GM23338 (cell line): Measurements from ENCODE around the gene MRPL27.

Source experiments
- CREB1 ChIP-seq: fragments of 250-450 bp; sonication (Bioruptor Pico); IDR thresholded peaks from 2 replicates; pipeline ENCODE4 v1.5.0; 2020; ENCODE audit warnings: low read depth, mild to moderate bottlenecking, moderate library complexity
- ETS1 ChIP-seq: IDR thresholded peaks from 2 replicates; pipeline ENCODE4 v1.6.1; 2016; ENCODE audit warnings: antibody characterized with exemption
- EZH2 ChIP-seq: fragments of 200-600 bp; sonication (generic); IDR thresholded peaks from one replicate; pipeline ENCODE4 v1.8.0; 2017; ENCODE audit warnings: antibody characterized with exemption, mild to moderate bottlenecking, low read depth; ENCODE audit not compliant: unreplicated experiment
- EZH2phosphoT487 ChIP-seq: fragments of 200-600 bp; sonication (generic); IDR thresholded peaks from one replicate; pipeline ENCODE4 v1.8.1; 2018; ENCODE audit warnings: antibody characterized with exemption; ENCODE audit not compliant: unreplicated experiment
- JUNB ChIP-seq: IDR thresholded peaks from one replicate; pipeline ENCODE4 v1.6.1; 2016; ENCODE audit warnings: antibody characterized with exemption; ENCODE audit not compliant: unreplicated experiment
- NANOG ChIP-seq: IDR thresholded peaks from 2 replicates; pipeline ENCODE4 v1.6.1; 2016; ENCODE audit warnings: antibody characterized with exemption, borderline replicate concordance
- POLR2AphosphoS5 ChIP-seq: IDR thresholded peaks from 2 replicates; pipeline ENCODE4 v1.6.1; 2016; ENCODE audit warnings: antibody characterized with exemption, low read depth
- ZNF114 ChIP-seq: fragments of 250-450 bp; sonication (Bioruptor Pico); IDR thresholded peaks from 2 replicates; pipeline ENCODE4 v1.5.0; 2020; ENCODE audit warnings: mild to moderate bottlenecking, moderate library complexity
- ZNF462 ChIP-seq: fragments of 250-450 bp; sonication (Bioruptor Pico); IDR thresholded peaks from 2 replicates; pipeline ENCODE4 v1.5.0; 2020; ENCODE audit warnings: mild to moderate bottlenecking, moderate library complexity
- TF ChIP-seq, protein P1 (sequence below): IDR thresholded peaks from one replicate; pipeline ENCODE4 v1.6.1; 2018; ENCODE audit warnings: antibody characterized with exemption; ENCODE audit not compliant: unreplicated experiment
- TF ChIP-seq, protein P2 (sequence below), 2 experiments: fragments of 200-600 bp in 1 of 2; sonication (generic) in 1 of 2; conservative IDR thresholded peaks; 2 replicates each; pipeline versions ENCODE4 v1.5.1 to v1.6.1; 2016 to 2017; ENCODE audit warnings: antibody characterized with exemption in 2 of 2, low read depth in 2 of 2, mild to moderate bottlenecking in 2 of 2, moderate library complexity in 1 of 2

- TF ChIP-seq, protein P1, sequence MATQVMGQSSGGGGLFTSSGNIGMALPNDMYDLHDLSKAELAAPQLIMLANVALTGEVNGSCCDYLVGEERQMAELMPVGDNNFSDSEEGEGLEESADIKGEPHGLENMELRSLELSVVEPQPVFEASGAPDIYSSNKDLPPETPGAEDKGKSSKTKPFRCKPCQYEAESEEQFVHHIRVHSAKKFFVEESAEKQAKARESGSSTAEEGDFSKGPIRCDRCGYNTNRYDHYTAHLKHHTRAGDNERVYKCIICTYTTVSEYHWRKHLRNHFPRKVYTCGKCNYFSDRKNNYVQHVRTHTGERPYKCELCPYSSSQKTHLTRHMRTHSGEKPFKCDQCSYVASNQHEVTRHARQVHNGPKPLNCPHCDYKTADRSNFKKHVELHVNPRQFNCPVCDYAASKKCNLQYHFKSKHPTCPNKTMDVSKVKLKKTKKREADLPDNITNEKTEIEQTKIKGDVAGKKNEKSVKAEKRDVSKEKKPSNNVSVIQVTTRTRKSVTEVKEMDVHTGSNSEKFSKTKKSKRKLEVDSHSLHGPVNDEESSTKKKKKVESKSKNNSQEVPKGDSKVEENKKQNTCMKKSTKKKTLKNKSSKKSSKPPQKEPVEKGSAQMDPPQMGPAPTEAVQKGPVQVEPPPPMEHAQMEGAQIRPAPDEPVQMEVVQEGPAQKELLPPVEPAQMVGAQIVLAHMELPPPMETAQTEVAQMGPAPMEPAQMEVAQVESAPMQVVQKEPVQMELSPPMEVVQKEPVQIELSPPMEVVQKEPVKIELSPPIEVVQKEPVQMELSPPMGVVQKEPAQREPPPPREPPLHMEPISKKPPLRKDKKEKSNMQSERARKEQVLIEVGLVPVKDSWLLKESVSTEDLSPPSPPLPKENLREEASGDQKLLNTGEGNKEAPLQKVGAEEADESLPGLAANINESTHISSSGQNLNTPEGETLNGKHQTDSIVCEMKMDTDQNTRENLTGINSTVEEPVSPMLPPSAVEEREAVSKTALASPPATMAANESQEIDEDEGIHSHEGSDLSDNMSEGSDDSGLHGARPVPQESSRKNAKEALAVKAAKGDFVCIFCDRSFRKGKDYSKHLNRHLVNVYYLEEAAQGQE: no peak
- TF ChIP-seq, protein P2, sequence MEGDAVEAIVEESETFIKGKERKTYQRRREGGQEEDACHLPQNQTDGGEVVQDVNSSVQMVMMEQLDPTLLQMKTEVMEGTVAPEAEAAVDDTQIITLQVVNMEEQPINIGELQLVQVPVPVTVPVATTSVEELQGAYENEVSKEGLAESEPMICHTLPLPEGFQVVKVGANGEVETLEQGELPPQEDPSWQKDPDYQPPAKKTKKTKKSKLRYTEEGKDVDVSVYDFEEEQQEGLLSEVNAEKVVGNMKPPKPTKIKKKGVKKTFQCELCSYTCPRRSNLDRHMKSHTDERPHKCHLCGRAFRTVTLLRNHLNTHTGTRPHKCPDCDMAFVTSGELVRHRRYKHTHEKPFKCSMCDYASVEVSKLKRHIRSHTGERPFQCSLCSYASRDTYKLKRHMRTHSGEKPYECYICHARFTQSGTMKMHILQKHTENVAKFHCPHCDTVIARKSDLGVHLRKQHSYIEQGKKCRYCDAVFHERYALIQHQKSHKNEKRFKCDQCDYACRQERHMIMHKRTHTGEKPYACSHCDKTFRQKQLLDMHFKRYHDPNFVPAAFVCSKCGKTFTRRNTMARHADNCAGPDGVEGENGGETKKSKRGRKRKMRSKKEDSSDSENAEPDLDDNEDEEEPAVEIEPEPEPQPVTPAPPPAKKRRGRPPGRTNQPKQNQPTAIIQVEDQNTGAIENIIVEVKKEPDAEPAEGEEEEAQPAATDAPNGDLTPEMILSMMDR (conservative IDR thresholded peaks at IDR 0.05; ENCODE audit: low read depth in 2 of 2): no peak
- no peak for TF ChIP-seq POLR2AphosphoS5
- TF ChIP-seq EZH2phosphoT487: no peak
- no peak for TF ChIP-seq ZNF114 (CRISPR knock-in tag)
- TF ChIP-seq CREB1 (CRISPR knock-in tag): no peak
- no peak for TF ChIP-seq EZH2
- no peak for TF ChIP-seq JUNB
- TF ChIP-seq NANOG: no peak
- no peak for TF ChIP-seq ETS1
- no peak for TF ChIP-seq ZNF462
These were observed 13.8 kb downstream of the MRPL27 start for GRCh38 chr17:50359005-50359699.
